ENCODE results near the gene COPB1. TPM values are rescaled to one million over a fixed set of nuclear protein-coding genes. Genes with fewer than 3 reads are reported as not detected.

The COPB1 gene
- total RNA-seq, 1 experiment from 2014 or later = 94.8 TPM

DNA sequence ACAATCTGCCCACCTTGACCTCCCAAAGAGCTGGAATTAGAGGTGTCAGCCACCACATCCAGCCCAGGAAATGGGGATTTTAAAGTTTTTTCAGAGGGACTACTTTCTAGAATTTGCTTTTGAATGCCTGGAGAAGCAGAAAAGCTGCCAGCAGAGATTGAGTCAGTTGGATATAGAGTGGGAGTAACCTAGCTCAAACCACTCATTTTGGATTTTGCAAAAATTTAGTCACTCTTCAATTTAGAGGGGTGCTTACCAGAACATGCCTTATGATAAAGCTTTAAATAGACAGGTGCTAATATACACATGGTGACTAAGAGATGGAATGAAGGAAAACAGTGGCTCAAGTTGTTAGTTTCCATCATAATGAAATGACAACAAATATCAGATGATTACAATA, 47.1 kb upstream of the COPB1 start:
- ChIA-PET CTCF (no interaction called here), POLR2A (ENCODE audit: unreplicated experiment) (no interaction called here)
- Histone ChIP-seq H3F3A (ENCODE audit: low read length, unreplicated experiment) (no peaks in the 10 kb centered on the region), H3K36me3 (ENCODE audit: low read depth, low read length) (no peaks in the 10 kb centered on the region), H3K4me2 (ENCODE audit: low read length) (no peak overlapping the region), H3K79me2 (ENCODE audit: low read length) (no peaks in the 10 kb centered on the region), H3K4me3 (ENCODE audit: low read length) (no peak overlapping the region), H2AFZ (ENCODE audit: low read length) (no peak overlapping the region), H3K9me3 (ENCODE audit: low read length) (no peaks in the 10 kb centered on the region), H3K4me1 (ENCODE audit: insufficient read depth, low read length) (no peaks in the 10 kb centered on the region), H3K27me3 (ENCODE audit: low read length) (peaks cover 31% of the 10 kb centered on the region), H3K9me2 (replicated peaks; ENCODE audit: low read length) (no peaks in the 10 kb centered on the region), H4K20me1 (ENCODE audit: low read length) (no peaks in the 10 kb centered on the region), H3K27ac (ENCODE audit: low read length) (no peak overlapping the region), H3K9ac (ENCODE audit: low read length) (no peak overlapping the region)
- ATAC-seq (no peak), DNase-seq (no peak)
- TF ChIP-seq CTCF (conservative IDR thresholded peaks at IDR 0.05; ENCODE audit: low read depth, low read length) = no peak
- no peak for TF ChIP-seq EZH2 (IDR thresholded peaks at IDR 0.05; ENCODE audit: low read length, unreplicated experiment)
- no peak for TF ChIP-seq EZH2phosphoT487 (IDR thresholded peaks at IDR 0.05; ENCODE audit: borderline replicate concordance, low read length)
- BruUV-seq (replicated peaks) = no TSS peak
- intact Hi-C loops (cut with micrococcal nuclease) = no loop called here

GRCh38 chr11:14544611-14545010, 45.0 kb upstream of the COPB1 start:
- Histone ChIP-seq H3K27ac (ENCODE audit: low read length) (no peak overlapping the region), H3K9me2 (replicated peaks; ENCODE audit: low read length) (no peaks in the 10 kb centered on the region), H3K4me2 (ENCODE audit: low read length) (no peak overlapping the region), H3K27me3 (ENCODE audit: low read length) (peaks cover 19% of the 10 kb centered on the region; the same call in 1 of the 2 replicates), H3K4me3 (ENCODE audit: low read length) (no peak overlapping the region), H3K9ac (ENCODE audit: low read length) (no peak overlapping the region), H3K9me3 (ENCODE audit: low read length) (no peaks in the 10 kb centered on the region), H2AFZ (ENCODE audit: low read length) (no peak overlapping the region), H3K36me3 (ENCODE audit: low read depth, low read length) (no peaks in the 10 kb centered on the region), H3K4me1 (ENCODE audit: insufficient read depth, low read length) (no peaks in the 10 kb centered on the region), H3K79me2 (ENCODE audit: low read length) (no peaks in the 10 kb centered on the region), H3F3A (ENCODE audit: low read length, unreplicated experiment) (no peaks in the 10 kb centered on the region), H4K20me1 (ENCODE audit: low read length) (no peaks in the 10 kb centered on the region)
- ATAC-seq (no peak), DNase-seq (no peak)
- ChIA-PET CTCF (no interaction called here), POLR2A (ENCODE audit: unreplicated experiment) (no interaction called here)
- TF ChIP-seq CTCF (conservative IDR thresholded peaks at IDR 0.05; ENCODE audit: low read depth, low read length) (no peak), EZH2 (IDR thresholded peaks at IDR 0.05; ENCODE audit: low read length, unreplicated experiment) (no peak), EZH2phosphoT487 (IDR thresholded peaks at IDR 0.05; ENCODE audit: borderline replicate concordance, low read length) (no peak)
- intact Hi-C loops (cut with micrococcal nuclease) = no loop called here
- BruUV-seq (replicated peaks) = no TSS peak

DNA sequence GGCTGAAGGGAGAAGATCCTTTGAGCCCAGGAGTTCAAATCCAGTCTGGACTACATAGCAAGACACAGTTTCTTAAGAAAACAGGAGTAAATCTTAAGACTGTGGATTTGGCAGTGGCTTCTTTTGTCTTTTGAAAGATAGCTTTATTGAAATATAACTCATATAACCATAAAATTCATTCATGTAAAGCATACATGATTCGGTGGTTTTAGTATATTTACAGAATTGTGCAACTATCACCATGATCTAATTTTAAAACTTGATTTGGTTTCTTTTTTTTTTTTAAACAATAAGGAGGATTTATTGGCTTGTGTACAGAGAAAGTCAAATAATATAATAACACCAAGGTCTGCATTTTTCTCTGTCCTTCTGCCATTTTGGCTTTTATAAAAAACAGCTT, 43.6 kb upstream of the COPB1 start:
- Histone ChIP-seq H3K79me2 (ENCODE audit: low read length) (no peaks in the 10 kb centered on the region), H3K9me3 (ENCODE audit: low read length) (no peaks in the 10 kb centered on the region), H3K27me3 (ENCODE audit: low read length) (peaks cover 13% of the 10 kb centered on the region; the same call in 1 of the 2 replicates), H3F3A (ENCODE audit: low read length, unreplicated experiment) (no peaks in the 10 kb centered on the region), H3K27ac (ENCODE audit: low read length) (no peak overlapping the region), H3K4me3 (ENCODE audit: low read length) (no peak overlapping the region), H3K9me2 (replicated peaks; ENCODE audit: low read length) (no peaks in the 10 kb centered on the region), H3K4me2 (ENCODE audit: low read length) (no peak overlapping the region), H2AFZ (ENCODE audit: low read length) (no peak overlapping the region), H3K4me1 (ENCODE audit: insufficient read depth, low read length) (no peaks in the 10 kb centered on the region), H3K36me3 (ENCODE audit: low read depth, low read length) (no peaks in the 10 kb centered on the region), H3K9ac (ENCODE audit: low read length) (no peak overlapping the region), H4K20me1 (ENCODE audit: low read length) (no peaks in the 10 kb centered on the region)
- DNase-seq = no peak
- TF ChIP-seq CTCF (conservative IDR thresholded peaks at IDR 0.05; ENCODE audit: low read depth, low read length) (no peak), EZH2 (IDR thresholded peaks at IDR 0.05; ENCODE audit: low read length, unreplicated experiment) (no peak), EZH2phosphoT487 (IDR thresholded peaks at IDR 0.05; ENCODE audit: borderline replicate concordance, low read length) (no peak)
- no peak for ATAC-seq
- intact Hi-C loops (cut with micrococcal nuclease) = no loop called here
- BruUV-seq (replicated peaks) = no TSS peak
- ChIA-PET CTCF (interaction anchor here (0.6 kb wide), 1 partner anchor 18 kb away, joined by 3 read pairs; no protein-coding TSS in a partner anchor), POLR2A (ENCODE audit: unreplicated experiment) (no interaction called here)
